HepG2 (cell line): Measurements from ENCODE around the gene UBE2N. TPM values are rescaled to one million over a fixed set of nuclear protein-coding genes. Genes with fewer than 3 reads are reported as not detected.

Source experiments
- ASH2L ChIP-seq: fragments of 300-600, 200-600 bp; sonication (generic); IDR thresholded peaks from 2 replicates; pipeline ENCODE4 v1.7.0; 2017; ENCODE audit warnings: low read depth, mild to moderate bottlenecking, moderate library complexity, mixed read lengths, low read length; ENCODE audit not compliant: insufficient read length
- DPF2 ChIP-seq: sonication (generic); formaldehyde crosslinking; IDR thresholded peaks from 2 replicates; pipeline ENCODE4 v1.4.0; 2020; ENCODE audit warnings: mild to moderate bottlenecking, low read depth, missing genetic modification reagents, borderline replicate concordance
- FOXA1 ChIP-seq, 2 experiments: fragments of 450-650 bp in 1 of 2; sonication (generic) in 1 of 2; formaldehyde crosslinking in 1 of 2; IDR thresholded peaks; 2 replicates each; pipeline versions ENCODE4 v1.4.0 to v1.6.1; 2016 to 2020; ENCODE audit warnings: missing genetic modification reagents in 1 of 2
- HMGXB3 ChIP-seq: sonication (generic); formaldehyde crosslinking; IDR thresholded peaks from 2 replicates; pipeline ENCODE4 v1.4.0; 2020; ENCODE audit warnings: missing genetic modification reagents, borderline replicate concordance
- IRX3 ChIP-seq: sonication (generic); formaldehyde crosslinking; IDR thresholded peaks from 2 replicates; pipeline ENCODE4 v1.8.1; 2023; ENCODE audit warnings: mild to moderate bottlenecking, low read depth, missing genetic modification reagents, borderline replicate concordance
- KLF12 ChIP-seq: sonication (generic); formaldehyde crosslinking; IDR thresholded peaks from 2 replicates; pipeline ENCODE4 v1.4.0; 2020; ENCODE audit warnings: missing genetic modification reagents, borderline replicate concordance
- MEF2D ChIP-seq: sonication (generic); formaldehyde crosslinking; IDR thresholded peaks from 2 replicates; pipeline ENCODE4 v1.5.1; 2020; ENCODE audit warnings: mild to moderate bottlenecking, missing genetic modification reagents
- NBN ChIP-seq: fragments of 450-650 bp; conservative IDR thresholded peaks from 2 replicates; pipeline ENCODE4 v1.6.1; 2017
- TEAD2 ChIP-seq: sonication (generic); formaldehyde crosslinking; IDR thresholded peaks from 2 replicates; pipeline ENCODE4 v1.9.0; 2021; ENCODE audit warnings: missing genetic modification reagents
- ZKSCAN5 ChIP-seq: sonication (generic); formaldehyde crosslinking; IDR thresholded peaks from 2 replicates; pipeline ENCODE4 v1.5.1; 2020; ENCODE audit warnings: mild to moderate bottlenecking, missing genetic modification reagents
- ZNF264 ChIP-seq: sonication (generic); formaldehyde crosslinking; IDR thresholded peaks from 2 replicates; pipeline ENCODE4 v1.4.0; 2020; ENCODE audit warnings: missing genetic modification reagents
- ZNF333 ChIP-seq: sonication (generic); formaldehyde crosslinking; IDR thresholded peaks from 2 replicates; pipeline ENCODE4 v1.4.0; 2020; ENCODE audit warnings: mild to moderate bottlenecking, missing genetic modification reagents, borderline replicate concordance
- ZNF382 ChIP-seq: sonication (generic); formaldehyde crosslinking; IDR thresholded peaks from 2 replicates; pipeline ENCODE4 v1.5.0; 2020; ENCODE audit warnings: missing genetic modification reagents, mild to moderate bottlenecking, borderline replicate concordance
- ZNF460 ChIP-seq: sonication (generic); formaldehyde crosslinking; IDR thresholded peaks from 2 replicates; pipeline ENCODE4 v1.5.1; 2020; ENCODE audit warnings: missing genetic modification reagents, mild to moderate bottlenecking, borderline replicate concordance
- ZNF619 ChIP-seq: sonication (generic); formaldehyde crosslinking; IDR thresholded peaks from 2 replicates; pipeline ENCODE4 v1.4.0; 2020; ENCODE audit warnings: mild to moderate bottlenecking, missing genetic modification reagents
- ZNF639 ChIP-seq: conservative IDR thresholded peaks from 2 replicates; pipeline ENCODE4 v1.6.1; 2018; ENCODE audit warnings: missing genetic modification reagents
- polyA plus RNA-seq, 8 experiments: library from polyadenylated mRNA; depleted of rRNA in 3 of 8; stranded (reverse) in 7 of 8; unstranded in 1 of 8; fragments of >200 nt; fragmentation: Illumina TruSeq in 4 of 8; extraction: Trizol in 4 of 8; gene quantifications; 2 replicates each; pipeline versions ENCODE4 v1.2.1 to v1.2.3, GENCODE V29; 2011 to 2016; ENCODE audit warnings: low read depth in 4 of 8, missing spikeins in 1 of 8, mixed read lengths in 1 of 8; ENCODE audit not compliant: insufficient read depth in 1 of 8
- total RNA-seq, 5 experiments: library from RNA; depleted of rRNA; stranded (reverse); fragments of >200 nt; fragmentation: Illumina TruSeq; extraction: Trizol; gene quantifications; 2 replicates each; pipeline ENCODE4 v1.2.3, GENCODE V29; 2016; ENCODE audit warnings: low read depth in 1 of 5
- TF ChIP-seq, protein P1 (sequence below): sonication (generic); formaldehyde crosslinking; IDR thresholded peaks from 2 replicates; pipeline ENCODE4 v1.4.0; 2020; ENCODE audit warnings: missing genetic modification reagents
- TF ChIP-seq, protein P2 (sequence below): IDR thresholded peaks from 2 replicates; pipeline ENCODE4 v1.6.1; 2016; ENCODE audit warnings: mild to moderate bottlenecking, missing biosample characterization, missing genetic modification reagents
- TF ChIP-seq, protein P3 (sequence below): sonication (generic); formaldehyde crosslinking; IDR thresholded peaks from 2 replicates; pipeline ENCODE4 v1.4.0; 2020; ENCODE audit warnings: mild to moderate bottlenecking, missing genetic modification reagents

The UBE2N gene
- total and polyA plus RNA-seq, 2 of the 13 experiments (the other 11 are each of a cell fraction or from before 2014, with no cell fraction given), result 188 to 197 TPM

GRCh38 chr12:93442411-93443340 is 929 bp upstream of the UBE2N start (continued):
- TF ChIP-seq KLF12, result no peak
- TF ChIP-seq MEF2D, result no peak
- TF ChIP-seq ZKSCAN5, result no peak
- 0 out of 2 replicates have a peak, but pooled peaks have one; percentile 22 for TF ChIP-seq TEAD2 (CRISPR knock-in tag)
- no peak for TF ChIP-seq DPF2 (CRISPR knock-in tag)
- TF ChIP-seq, protein P1, sequence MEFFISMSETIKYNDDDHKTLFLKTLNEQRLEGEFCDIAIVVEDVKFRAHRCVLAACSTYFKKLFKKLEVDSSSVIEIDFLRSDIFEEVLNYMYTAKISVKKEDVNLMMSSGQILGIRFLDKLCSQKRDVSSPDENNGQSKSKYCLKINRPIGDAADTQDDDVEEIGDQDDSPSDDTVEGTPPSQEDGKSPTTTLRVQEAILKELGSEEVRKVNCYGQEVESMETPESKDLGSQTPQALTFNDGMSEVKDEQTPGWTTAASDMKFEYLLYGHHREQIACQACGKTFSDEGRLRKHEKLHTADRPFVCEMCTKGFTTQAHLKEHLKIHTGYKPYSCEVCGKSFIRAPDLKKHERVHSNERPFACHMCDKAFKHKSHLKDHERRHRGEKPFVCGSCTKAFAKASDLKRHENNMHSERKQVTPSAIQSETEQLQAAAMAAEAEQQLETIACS, result no peak
- TF ChIP-seq HMGXB3, result no peak
- no peak for TF ChIP-seq NBN
- TF ChIP-seq, protein P2, sequence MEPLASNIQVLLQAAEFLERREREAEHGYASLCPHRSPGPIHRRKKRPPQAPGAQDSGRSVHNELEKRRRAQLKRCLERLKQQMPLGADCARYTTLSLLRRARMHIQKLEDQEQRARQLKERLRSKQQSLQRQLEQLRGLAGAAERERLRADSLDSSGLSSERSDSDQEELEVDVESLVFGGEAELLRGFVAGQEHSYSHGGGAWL (CRISPR knock-in tag), result no peak
- no peak for TF ChIP-seq ZNF639 (CRISPR knock-in tag)
- no peak for TF ChIP-seq ZNF382
- TF ChIP-seq, protein P3, sequence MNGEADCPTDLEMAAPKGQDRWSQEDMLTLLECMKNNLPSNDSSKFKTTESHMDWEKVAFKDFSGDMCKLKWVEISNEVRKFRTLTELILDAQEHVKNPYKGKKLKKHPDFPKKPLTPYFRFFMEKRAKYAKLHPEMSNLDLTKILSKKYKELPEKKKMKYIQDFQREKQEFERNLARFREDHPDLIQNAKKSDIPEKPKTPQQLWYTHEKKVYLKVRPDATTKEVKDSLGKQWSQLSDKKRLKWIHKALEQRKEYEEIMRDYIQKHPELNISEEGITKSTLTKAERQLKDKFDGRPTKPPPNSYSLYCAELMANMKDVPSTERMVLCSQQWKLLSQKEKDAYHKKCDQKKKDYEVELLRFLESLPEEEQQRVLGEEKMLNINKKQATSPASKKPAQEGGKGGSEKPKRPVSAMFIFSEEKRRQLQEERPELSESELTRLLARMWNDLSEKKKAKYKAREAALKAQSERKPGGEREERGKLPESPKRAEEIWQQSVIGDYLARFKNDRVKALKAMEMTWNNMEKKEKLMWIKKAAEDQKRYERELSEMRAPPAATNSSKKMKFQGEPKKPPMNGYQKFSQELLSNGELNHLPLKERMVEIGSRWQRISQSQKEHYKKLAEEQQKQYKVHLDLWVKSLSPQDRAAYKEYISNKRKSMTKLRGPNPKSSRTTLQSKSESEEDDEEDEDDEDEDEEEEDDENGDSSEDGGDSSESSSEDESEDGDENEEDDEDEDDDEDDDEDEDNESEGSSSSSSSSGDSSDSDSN (CRISPR knock-in tag), result no peak
- no peak for TF ChIP-seq ZNF333
- TF ChIP-seq ZNF264 (CRISPR knock-in tag), result no peak
- peak; percentile 79; the same call in 1 of the 2 replicates for TF ChIP-seq IRX3
- no peak for TF ChIP-seq FOXA1 (IDR thresholded peaks at IDR 0.05)
- TF ChIP-seq FOXA1 (CRISPR knock-in tag; IDR thresholded peaks at IDR 0.05), result no peak
- TF ChIP-seq ASH2L, result no peak
- 0 out of 2 replicates have a peak, but pooled peaks have one; percentile 3 for TF ChIP-seq ZNF619 (CRISPR knock-in tag)
- no peak for TF ChIP-seq ZNF460
